PC-3 (cell line): Measurements from ENCODE around the gene KRTAP10-7. TPM values are rescaled to one million over a fixed set of nuclear protein-coding genes. Genes with fewer than 3 reads are reported as not detected.

ENCODE experiments used
- ATAC-seq: fragments of 200-7000 bp; cut with Tn5 transposase; 2 replicates; pipeline ENCODE4 v1.9.1; 2020; ENCODE audit warnings: mild to moderate bottlenecking, moderate library complexity
- BruUV-seq: library from RNA; stranded (reverse); fragments of 400-500 nt; replicated peaks from 2 replicates; lab custom pipeline; 2021; lab: Mats Ljungman, UMichigan
- CTCF ChIA-PET: fragments of 300-600 bp; sonication (Branson Sonifier 250); formaldehyde crosslinking; loops from one replicate; lab custom pipeline; 2022; ENCODE audit warnings: antibody characterized with exemption; lab: Charles Lee
- POLR2A ChIA-PET: fragments of 300-600 bp; sonication (Branson Sonifier 250); formaldehyde crosslinking; loops from one replicate; lab custom pipeline; 2022; ENCODE audit warnings: antibody characterized with exemption; ENCODE audit not compliant: unreplicated experiment; lab: Charles Lee
- DNase-seq: peaks from one replicate; pipeline ENCODE4 v3.0.0-alpha.2; 2015
- H2AFZ ChIP-seq: fragments of 300-600 bp; sonication (generic); 2 replicates; pipeline ENCODE4 v1.6.0; 2016; ENCODE audit warnings: antibody characterized with exemption, low read length
- H3F3A ChIP-seq: fragments of 300-600 bp; sonication (generic); one replicate; pipeline ENCODE4 v1.6.0; 2017; ENCODE audit warnings: antibody characterized with exemption, low read length, control low read depth, mild to moderate bottlenecking; ENCODE audit not compliant: unreplicated experiment
- H3K27ac ChIP-seq: fragments of 300-600 bp; sonication (generic); 2 replicates; pipeline ENCODE4 v1.5.1; 2016; ENCODE audit warnings: mild to moderate bottlenecking, low read length
- H3K27me3 ChIP-seq: fragments of 300-600 bp; sonication (generic); 2 replicates; pipeline ENCODE4 v1.6.1; 2016; ENCODE audit warnings: low read length, mixed read lengths
- H3K36me3 ChIP-seq: fragments of 300-600 bp; sonication (generic); 2 replicates; pipeline ENCODE4 v1.6.1; 2016; ENCODE audit warnings: low read depth, mixed run types, low read length, mixed read lengths
- H3K4me1 ChIP-seq: fragments of 300-600 bp; sonication (generic); 2 replicates; pipeline ENCODE4 v1.5.1; 2016; ENCODE audit warnings: low read length; ENCODE audit not compliant: insufficient read depth
- H3K4me2 ChIP-seq: fragments of 300-600 bp; sonication (generic); 2 replicates; pipeline ENCODE4 v1.6.0; 2016; ENCODE audit warnings: low read length
- H3K4me3 ChIP-seq: fragments of 300-600 bp; sonication (generic); 2 replicates; pipeline ENCODE4 v1.5.1; 2016; ENCODE audit warnings: mild to moderate bottlenecking, low read length, mixed read lengths
- H3K79me2 ChIP-seq: fragments of 300-600 bp; sonication (generic); 2 replicates; pipeline ENCODE4 v1.6.1; 2017; ENCODE audit warnings: low read length, mixed read lengths
- H3K9ac ChIP-seq: fragments of 300-600 bp; sonication (generic); 2 replicates; pipeline ENCODE4 v1.6.0; 2016; ENCODE audit warnings: mild to moderate bottlenecking, low read length
- H3K9me2 ChIP-seq: fragments of 300-600 bp; sonication (generic); replicated peaks from 2 replicates; pipeline ENCODE4 v1.6.1; 2016; ENCODE audit warnings: mixed run types, low read length, mixed read lengths
- H3K9me3 ChIP-seq: fragments of 300-600 bp; sonication (generic); 2 replicates; pipeline ENCODE4 v1.6.1; 2016; ENCODE audit warnings: low read length, mixed read lengths
- H4K20me1 ChIP-seq: fragments of 300-600 bp; sonication (generic); 2 replicates; pipeline ENCODE4 v1.6.1; 2016; ENCODE audit warnings: low read length, mixed read lengths
- CTCF ChIP-seq: fragments of 300-600 bp; sonication (generic); conservative IDR thresholded peaks from 2 replicates; pipeline ENCODE4 v1.5.1; 2017; ENCODE audit warnings: antibody characterized with exemption, low read depth, mild to moderate bottlenecking, low read length
- EZH2 ChIP-seq: fragments of 300-600 bp; sonication (generic); IDR thresholded peaks from one replicate; pipeline ENCODE4 v1.6.1; 2017; ENCODE audit warnings: antibody characterized with exemption, mild to moderate bottlenecking, low read length; ENCODE audit not compliant: unreplicated experiment
- EZH2phosphoT487 ChIP-seq: fragments of 300-600 bp; sonication (generic); IDR thresholded peaks from 2 replicates; pipeline ENCODE4 v1.6.1; 2018; ENCODE audit warnings: mild to moderate bottlenecking, antibody characterized with exemption, low read length, borderline replicate concordance
- intact Hi-C: fragments of 100-400 bp; cut with micrococcal nuclease; formaldehyde crosslinking; loops from 2 replicates; pipeline ENCODE4 v1.9.0; 2023
- total RNA-seq: library from RNA; depleted of rRNA; stranded (reverse); fragments of >200 nt; gene quantifications from 2 replicates; pipeline ENCODE4 v1.2.3, GENCODE V29; 2014

The KRTAP10-7 gene
- total RNA-seq, 1 experiment from 2014 or later: not detected

DNA sequence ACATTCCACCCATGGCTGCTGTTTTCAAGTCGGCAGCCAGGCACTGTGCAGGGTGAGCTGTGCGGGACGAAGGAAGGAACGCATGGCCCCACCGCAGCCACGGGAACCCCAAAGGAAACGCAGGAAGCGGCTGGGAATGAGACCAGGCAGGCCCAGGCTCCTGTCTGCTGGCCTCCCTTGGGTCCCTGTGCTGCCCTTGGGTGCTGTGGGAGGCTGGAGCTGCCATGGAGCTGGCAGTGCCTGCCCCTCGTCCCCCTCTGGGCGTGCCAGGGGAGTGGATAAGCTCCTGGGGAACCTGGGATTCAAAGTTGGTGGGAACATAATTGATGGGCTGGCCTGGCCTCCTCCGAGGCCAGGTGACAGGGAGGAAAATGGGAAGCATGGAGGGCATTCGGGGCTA is 32.1 kb upstream of the KRTAP10-7 start:
- H3K9ac ChIP-seq: no peak overlapping the region
- peaks cover 5% of the 10 kb centered on the region; the same call in 1 of the 2 replicates for H3K9me3 ChIP-seq
- no peaks in the 10 kb centered on the region for H3K79me2 ChIP-seq
- TF ChIP-seq EZH2phosphoT487 (no peak), EZH2 (no peak), CTCF (no peak)
- no peak overlapping the region for H2AFZ ChIP-seq
- H3K27ac ChIP-seq: no peak overlapping the region
- ChIA-PET CTCF (no interaction called here), POLR2A (no interaction called here)
- no peak for ATAC-seq
- H3K4me3 ChIP-seq: no peak overlapping the region
- DNase-seq: no peak
- peaks cover 2% of the 10 kb centered on the region for H3K4me1 ChIP-seq
- H3K36me3 ChIP-seq: no peaks in the 10 kb centered on the region
- no peaks in the 10 kb centered on the region for H4K20me1 ChIP-seq
- no TSS peak for BruUV-seq
- intact Hi-C loops: no loop called here
- no peak overlapping the region for H3K4me2 ChIP-seq
- H3F3A ChIP-seq: no peaks in the 10 kb centered on the region
- H3K9me2 ChIP-seq: no peaks in the 10 kb centered on the region
- no peaks in the 10 kb centered on the region for H3K27me3 ChIP-seq

DNA sequence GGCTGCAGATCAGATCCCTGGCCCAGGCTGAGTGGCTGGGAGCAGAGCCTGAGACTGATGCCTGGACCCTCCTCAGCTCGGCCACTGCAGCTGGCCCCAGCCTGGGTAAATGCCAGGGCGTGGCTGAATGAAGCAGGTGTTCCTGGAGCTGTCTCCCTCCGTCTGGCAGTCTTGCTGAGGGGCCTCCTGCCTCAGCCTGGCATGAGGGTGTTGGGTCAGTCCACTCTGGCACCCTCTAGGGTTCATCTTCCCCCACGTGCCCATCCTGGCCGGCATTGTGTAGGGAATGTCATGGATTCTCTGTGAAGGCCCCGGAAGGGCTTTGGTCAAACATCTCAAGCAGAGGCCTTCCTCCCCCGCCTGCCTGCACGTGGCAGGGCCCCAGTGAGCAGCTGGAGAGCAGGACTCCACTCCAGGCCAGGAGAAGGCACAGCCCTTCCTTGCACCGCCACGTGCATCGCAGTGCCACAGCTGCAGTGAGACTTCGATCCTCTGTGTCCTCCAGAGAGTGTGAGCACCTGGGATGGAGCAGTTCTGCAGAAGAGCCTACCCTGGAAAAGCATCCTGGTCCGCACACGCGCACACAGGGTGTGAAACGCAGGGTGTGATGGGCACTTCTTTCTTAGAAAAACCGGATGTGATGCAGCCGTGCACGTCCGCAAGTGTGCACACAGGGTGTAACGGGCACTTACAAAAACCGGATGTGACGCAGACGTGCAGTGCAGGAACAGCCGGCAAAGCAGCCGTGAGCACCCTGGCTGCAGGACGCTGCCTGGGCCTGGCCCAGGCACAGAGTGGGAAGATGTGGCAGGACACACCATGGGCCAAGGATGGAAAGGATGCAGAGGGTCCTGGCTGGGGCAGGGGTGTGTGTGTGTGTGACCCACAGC is 31.5 kb upstream of the KRTAP10-7 start:
- Histone ChIP-seq H3K9ac (no peak overlapping the region), H3K4me2 (no peak overlapping the region), H3K4me3 (no peak overlapping the region), H3K79me2 (no peaks in the 10 kb centered on the region), H3K9me2 (no peaks in the 10 kb centered on the region), H3K27ac (no peak overlapping the region), H4K20me1 (no peaks in the 10 kb centered on the region), H3K9me3 (peaks cover 5% of the 10 kb centered on the region; the same call in 1 of the 2 replicates), H3K27me3 (no peaks in the 10 kb centered on the region), H2AFZ (no peak overlapping the region), H3K4me1 (peaks cover 6% of the 10 kb centered on the region), H3K36me3 (no peaks in the 10 kb centered on the region), H3F3A (no peaks in the 10 kb centered on the region)
- BruUV-seq: no TSS peak
- CTCF ChIA-PET: no interaction called here
- TF ChIP-seq EZH2phosphoT487 (no peak), EZH2 (no peak), CTCF (no peak)
- DNase-seq: no peak
- POLR2A ChIA-PET: no interaction called here
- intact Hi-C loops: no loop called here
- no peak for ATAC-seq
